Large intestine (tissue), 3 donors: Measurements from ENCODE around the gene CDKAL1. TPM values are rescaled to one million over a fixed set of nuclear protein-coding genes. Genes with fewer than 3 reads are reported as not detected.

Source experiments
- DNase-seq, 2 donors: peaks; one replicate each; pipeline versions ENCODE4 v3.0.0 to v3.0.0-alpha.2; 2013
- H3K27ac ChIP-seq: one replicate; pipeline ENCODE4 v1.5.1; 2013; ENCODE audit warnings: low read length
- H3K27me3 ChIP-seq: 2 replicates; pipeline ENCODE4 v1.6.1; 2013; ENCODE audit warnings: low read length; ENCODE audit not compliant: control insufficient read depth, insufficient read depth
- H3K36me3 ChIP-seq: 2 replicates; pipeline ENCODE4 v1.6.1; 2013; ENCODE audit warnings: low read length; ENCODE audit not compliant: control insufficient read depth, insufficient read depth
- H3K4me1 ChIP-seq: one replicate; pipeline ENCODE4 v1.6.1; 2013; ENCODE audit warnings: low read length; ENCODE audit not compliant: control insufficient read depth, insufficient read depth
- H3K4me3 ChIP-seq: one replicate; pipeline ENCODE4 v1.5.1; 2013; ENCODE audit warnings: low read length
- H3K9me3 ChIP-seq: one replicate; pipeline ENCODE4 v1.6.1; 2013; ENCODE audit warnings: mild to moderate bottlenecking, low read depth, low read length, moderate library complexity; ENCODE audit not compliant: control insufficient read depth
- WGBS: methylation state at CpG from one replicate; pipeline ENCODE4 v1.1.5; 2013; ENCODE audit warnings: low lambda C conversion rate; ENCODE audit not compliant: insufficient coverage; 5-methylcytosine and 5-hydroxymethylcytosine counted together
- polyA plus RNA-seq: library from polyadenylated mRNA; unstranded; fragments of 120-200 nt; gene quantifications from one replicate; pipeline ENCODE4 v1.2.1, GENCODE V29; 2013

Gene CDKAL1
- polyA plus RNA-seq, 1 donor: 10.3 TPM

- no peak overlapping the region for H3K27ac ChIP-seq
- WGBS: no CpG with 5 or more reads among the region's 1 CpG
These were observed 270.8 kb downstream of the CDKAL1 start for GRCh38 chr6:20805021-20805420.

GRCh38 chr6:20806669-20807068 is 272.4 kb downstream of the CDKAL1 start:
- Histone ChIP-seq H3K27ac (no peak overlapping the region), H3K4me3 (no peak overlapping the region), H3K4me1 (peaks cover 5% of the 10 kb centered on the region), H3K9me3 (peaks cover 5% of the 10 kb centered on the region), H3K36me3 (no peaks in the 10 kb centered on the region), H3K27me3 (no peaks in the 10 kb centered on the region)
- DNase-seq: no peak
- WGBS: 100% methylated on average over 2 of the region's 3 CpGs

More at GRCh38 chr6:20805021-20805420, 270.8 kb downstream of the CDKAL1 start:
- Histone ChIP-seq H3K9me3 (peaks cover 5% of the 10 kb centered on the region), H3K27me3 (no peaks in the 10 kb centered on the region), H3K4me3 (no peak overlapping the region), H3K4me1 (no peaks in the 10 kb centered on the region), H3K36me3 (no peaks in the 10 kb centered on the region)
- no peak for DNase-seq

GRCh38 chr6:20808439-20808838 is 274.2 kb downstream of the CDKAL1 start:
- H3K9me3 ChIP-seq: peaks cover 5% of the 10 kb centered on the region
- no peak overlapping the region for H3K4me3 ChIP-seq
- peaks cover 5% of the 10 kb centered on the region for H3K4me1 ChIP-seq
- 88% methylated on average over 1 of the region's 2 CpGs for WGBS
- DNase-seq: no peak
- no peak overlapping the region for H3K27ac ChIP-seq
- no peaks in the 10 kb centered on the region for H3K27me3 ChIP-seq
- no peaks in the 10 kb centered on the region for H3K36me3 ChIP-seq

GRCh38 chr6:20808924-20809323 is 274.7 kb downstream of the CDKAL1 start:
- WGBS: 100% methylated on average over 1 of the region's 2 CpGs
- Histone ChIP-seq H3K9me3 (peaks cover 5% of the 10 kb centered on the region), H3K36me3 (no peaks in the 10 kb centered on the region), H3K4me1 (peaks cover 5% of the 10 kb centered on the region), H3K27me3 (no peaks in the 10 kb centered on the region), H3K4me3 (no peak overlapping the region), H3K27ac (no peak overlapping the region)
- no peak for DNase-seq

GRCh38 chr6:20810727-20811108 is 276.5 kb downstream of the CDKAL1 start:
- WGBS: 44% methylated on average over 1 of the region's 3 CpGs
- H3K36me3 ChIP-seq: no peaks in the 10 kb centered on the region
- no peaks in the 10 kb centered on the region for H3K27me3 ChIP-seq
- H3K27ac ChIP-seq: peak overlapping the region; percentile 27
- no peak overlapping the region for H3K4me3 ChIP-seq
- H3K9me3 ChIP-seq: peaks cover 5% of the 10 kb centered on the region
- H3K4me1 ChIP-seq: peaks cover 5% of the 10 kb centered on the region
- DNase-seq: no peak

GRCh38 chr6:20811109-20811761 is 277.0 kb downstream of the CDKAL1 start:
- Histone ChIP-seq H3K27ac (peak overlapping the region; percentile 27), H3K36me3 (no peaks in the 10 kb centered on the region), H3K4me1 (peaks cover 5% of the 10 kb centered on the region), H3K4me3 (no peak overlapping the region), H3K9me3 (peaks cover 5% of the 10 kb centered on the region), H3K27me3 (no peaks in the 10 kb centered on the region)
- WGBS: 7% methylated on average over 5 of the region's 6 CpGs
- DNase-seq: peak; percentile 65 to 83

GRCh38 chr6:20812776-20813175 is 278.5 kb downstream of the CDKAL1 start:
- 100% methylated on average over 1 of the region's 2 CpGs for WGBS
- Histone ChIP-seq H3K4me3 (no peak overlapping the region), H3K27ac (no peak overlapping the region), H3K27me3 (no peaks in the 10 kb centered on the region), H3K36me3 (no peaks in the 10 kb centered on the region), H3K9me3 (no peaks in the 10 kb centered on the region), H3K4me1 (peaks cover 5% of the 10 kb centered on the region)
- DNase-seq: no peak

- no peak for DNase-seq
- Histone ChIP-seq H3K9me3 (no peaks in the 10 kb centered on the region), H3K4me1 (peaks cover 5% of the 10 kb centered on the region), H3K36me3 (no peaks in the 10 kb centered on the region), H3K4me3 (no peak overlapping the region), H3K27ac (no peak overlapping the region), H3K27me3 (no peaks in the 10 kb centered on the region)
- WGBS: no CpG with 5 or more reads among the region's 4 CpGs
These were observed 280.2 kb downstream of the CDKAL1 start for GRCh38 chr6:20814494-20814893.

GRCh38 chr6:20816126-20816525 is 281.9 kb downstream of the CDKAL1 start:
- no CpG with 5 or more reads among the region's 1 CpG for WGBS
- no peak for DNase-seq
- Histone ChIP-seq H3K4me1 (no peaks in the 10 kb centered on the region), H3K4me3 (no peak overlapping the region), H3K27me3 (no peaks in the 10 kb centered on the region), H3K36me3 (no peaks in the 10 kb centered on the region), H3K9me3 (no peaks in the 10 kb centered on the region), H3K27ac (no peak overlapping the region)

GRCh38 chr6:20817806-20818320 is 283.6 kb downstream of the CDKAL1 start:
- H3K27me3 ChIP-seq: no peaks in the 10 kb centered on the region
- H3K36me3 ChIP-seq: no peaks in the 10 kb centered on the region
- no peaks in the 10 kb centered on the region for H3K9me3 ChIP-seq
- no peaks in the 10 kb centered on the region for H3K4me1 ChIP-seq
- no peak overlapping the region for H3K4me3 ChIP-seq
- no CpG with 5 or more reads among the region's 2 CpGs for WGBS
- no peak overlapping the region for H3K27ac ChIP-seq
- DNase-seq: peak in 1 of 2 donors; percentile 9
